ENCODE data around the gene SDHA. TPM values are rescaled to one million over a fixed set of nuclear protein-coding genes. Genes with fewer than 3 reads are reported as not detected.
"Not testable (repeated sequence)": the region's sequence is repeated elsewhere in the genome, so short reads cannot be mapped to it uniquely, and the experiment has no call there.

SDHA gene
- polyA plus RNA-seq, 2 donors, result 43.7 to 63.1 TPM

- Histone ChIP-seq H3K27ac (ENCODE audit: low read depth in 2 of 2, low read length in 1 of 2) (peak overlapping the region; percentile 51 to 74), H3K4me1 (ENCODE audit: control insufficient read depth in 2 of 2, insufficient read depth in 2 of 2, low read length in 1 of 2) (no peaks in the 10 kb centered on the region), H3K4me3 (ENCODE audit: low read depth in 1 of 2, low read length in 2 of 2) (peak overlapping the region; percentile 84 to 91), H3K36me3 (ENCODE audit: control insufficient read depth in 2 of 2, insufficient read depth in 2 of 2, low read length in 1 of 2) (no peaks in the 10 kb centered on the region), H3K9me3 (ENCODE audit: control insufficient read depth in 2 of 2, insufficient read depth in 1 of 2, low read depth in 1 of 2, low read length in 1 of 2) (no peaks in the 10 kb centered on the region), H3K27me3 (ENCODE audit: control insufficient read depth in 1 of 2, insufficient read depth in 2 of 2, low read length in 2 of 2) (no peaks in the 10 kb centered on the region)
- 0 to 1% methylated on average over 73 of the region's 73 CpGs for WGBS, 2 donors
These were observed 554 bp downstream of the SDHA start for GRCh38 chr5:218457-219291.

GRCh38 chr5:219460-219863 lies 1.3 kb downstream of the SDHA start:
- WGBS, 2 donors, result 13 to 21% methylated on average over 9 of the region's 9 CpGs
- H3K4me1 ChIP-seq (ENCODE audit: control insufficient read depth in 2 of 2, insufficient read depth in 2 of 2, low read length in 1 of 2), result no peaks in the 10 kb centered on the region
- peak overlapping the region in 1 of 2 donors; percentile 40 for H3K27ac ChIP-seq (ENCODE audit: low read depth in 2 of 2, low read length in 1 of 2)
- H3K4me3 ChIP-seq (ENCODE audit: low read depth in 1 of 2, low read length in 2 of 2), result peak overlapping the region; percentile 10 to 84
- no peaks in the 10 kb centered on the region for H3K9me3 ChIP-seq (ENCODE audit: control insufficient read depth in 2 of 2, insufficient read depth in 1 of 2, low read depth in 1 of 2, low read length in 1 of 2)
- peaks cover 0 to 4% of the 10 kb centered on the region in 2 donors for H3K36me3 ChIP-seq (ENCODE audit: control insufficient read depth in 2 of 2, insufficient read depth in 2 of 2, low read length in 1 of 2)
- H3K27me3 ChIP-seq (ENCODE audit: control insufficient read depth in 1 of 2, insufficient read depth in 2 of 2, low read length in 2 of 2), result no peaks in the 10 kb centered on the region

- Histone ChIP-seq H3K4me3 (ENCODE audit: low read depth in 1 of 2, low read length in 2 of 2) (peak overlapping the region in 1 of 2 donors; percentile 84), H3K9me3 (ENCODE audit: control insufficient read depth in 2 of 2, insufficient read depth in 1 of 2, low read depth in 1 of 2, low read length in 1 of 2) (no peaks in the 10 kb centered on the region), H3K4me1 (ENCODE audit: control insufficient read depth in 2 of 2, insufficient read depth in 2 of 2, low read length in 1 of 2) (no peaks in the 10 kb centered on the region), H3K27ac (ENCODE audit: low read depth in 2 of 2, low read length in 1 of 2) (no peak overlapping the region), H3K27me3 (ENCODE audit: control insufficient read depth in 1 of 2, insufficient read depth in 2 of 2, low read length in 2 of 2) (no peaks in the 10 kb centered on the region), H3K36me3 (ENCODE audit: control insufficient read depth in 2 of 2, insufficient read depth in 2 of 2, low read length in 1 of 2) (peaks cover 1 to 9% of the 10 kb centered on the region in 2 donors)
- WGBS, 2 donors, result 32 to 45% methylated on average over 4 of the region's 4 CpGs
These were observed 1.9 kb downstream of the SDHA start for GRCh38 chr5:219991-220390.

GRCh38 chr5:222951-223715 lies 5.0 kb downstream of the SDHA start:
- H3K27me3 ChIP-seq (ENCODE audit: control insufficient read depth in 1 of 2, insufficient read depth in 2 of 2, low read length in 2 of 2); H3K4me3 ChIP-seq (ENCODE audit: low read depth in 1 of 2, low read length in 2 of 2); H3K4me1 ChIP-seq (ENCODE audit: control insufficient read depth in 2 of 2, insufficient read depth in 2 of 2, low read length in 1 of 2); H3K9me3 ChIP-seq (ENCODE audit: control insufficient read depth in 2 of 2, insufficient read depth in 1 of 2, low read depth in 1 of 2, low read length in 1 of 2); H3K27ac ChIP-seq (ENCODE audit: low read depth in 2 of 2, low read length in 1 of 2): not testable (repeated sequence)
- 55 to 57% methylated on average over 6 of the region's 6 CpGs for WGBS, 2 donors
- peaks cover 10 to 28% of the 10 kb centered on the region in 2 donors for H3K36me3 ChIP-seq (ENCODE audit: control insufficient read depth in 2 of 2, insufficient read depth in 2 of 2, low read length in 1 of 2)

- Histone ChIP-seq H3K4me1 (ENCODE audit: control insufficient read depth in 2 of 2, insufficient read depth in 2 of 2, low read length in 1 of 2) (no peaks in the 10 kb centered on the region), H3K4me3 (ENCODE audit: low read depth in 1 of 2, low read length in 2 of 2) (no peak overlapping the region), H3K36me3 (ENCODE audit: control insufficient read depth in 2 of 2, insufficient read depth in 2 of 2, low read length in 1 of 2) (peaks cover 10 to 28% of the 10 kb centered on the region in 2 donors), H3K27me3 (ENCODE audit: control insufficient read depth in 1 of 2, insufficient read depth in 2 of 2, low read length in 2 of 2) (no peaks in the 10 kb centered on the region), H3K27ac (ENCODE audit: low read depth in 2 of 2, low read length in 1 of 2) (no peak overlapping the region), H3K9me3 (ENCODE audit: control insufficient read depth in 2 of 2, insufficient read depth in 1 of 2, low read depth in 1 of 2, low read length in 1 of 2) (no peaks in the 10 kb centered on the region)
- WGBS, 2 donors, result 72 to 84% methylated on average over 6 of the region's 6 CpGs
These were observed 5.7 kb downstream of the SDHA start for GRCh38 chr5:223791-224190.

GRCh38 chr5:225334-225733 lies 7.2 kb downstream of the SDHA start:
- Histone ChIP-seq H3K9me3 (ENCODE audit: control insufficient read depth in 2 of 2, insufficient read depth in 1 of 2, low read depth in 1 of 2, low read length in 1 of 2) (no peaks in the 10 kb centered on the region), H3K27me3 (ENCODE audit: control insufficient read depth in 1 of 2, insufficient read depth in 2 of 2, low read length in 2 of 2) (no peaks in the 10 kb centered on the region), H3K4me1 (ENCODE audit: control insufficient read depth in 2 of 2, insufficient read depth in 2 of 2, low read length in 1 of 2) (no peaks in the 10 kb centered on the region), H3K4me3 (ENCODE audit: low read depth in 1 of 2, low read length in 2 of 2) (no peak overlapping the region), H3K36me3 (ENCODE audit: control insufficient read depth in 2 of 2, insufficient read depth in 2 of 2, low read length in 1 of 2) (peaks cover 10 to 28% of the 10 kb centered on the region in 2 donors), H3K27ac (ENCODE audit: low read depth in 2 of 2, low read length in 1 of 2) (no peak overlapping the region)
- 94 to 96% methylated on average over 14 of the region's 14 CpGs for WGBS, 2 donors

- H3K36me3 ChIP-seq (ENCODE audit: control insufficient read depth in 2 of 2, insufficient read depth in 2 of 2, low read length in 1 of 2), result peaks cover 10 to 39% of the 10 kb centered on the region in 2 donors
- H3K4me1 ChIP-seq (ENCODE audit: control insufficient read depth in 2 of 2, insufficient read depth in 2 of 2, low read length in 1 of 2); H3K4me3 ChIP-seq (ENCODE audit: low read depth in 1 of 2, low read length in 2 of 2); H3K27me3 ChIP-seq (ENCODE audit: control insufficient read depth in 1 of 2, insufficient read depth in 2 of 2, low read length in 2 of 2); H3K9me3 ChIP-seq (ENCODE audit: control insufficient read depth in 2 of 2, insufficient read depth in 1 of 2, low read depth in 1 of 2, low read length in 1 of 2); H3K27ac ChIP-seq (ENCODE audit: low read depth in 2 of 2, low read length in 1 of 2): not testable (repeated sequence)
- WGBS, 2 donors, result 92 to 96% methylated on average over 7 to 17 of the region's 17 CpGs
These were observed 9.3 kb downstream of the SDHA start for GRCh38 chr5:227375-227774.

- Histone ChIP-seq H3K4me1 (ENCODE audit: control insufficient read depth in 2 of 2, insufficient read depth in 2 of 2, low read length in 1 of 2) (no peaks in the 10 kb centered on the region), H3K36me3 (ENCODE audit: control insufficient read depth in 2 of 2, insufficient read depth in 2 of 2, low read length in 1 of 2) (peaks cover 10 to 42% of the 10 kb centered on the region in 2 donors), H3K4me3 (ENCODE audit: low read depth in 1 of 2, low read length in 2 of 2) (no peak overlapping the region), H3K27me3 (ENCODE audit: control insufficient read depth in 1 of 2, insufficient read depth in 2 of 2, low read length in 2 of 2) (no peaks in the 10 kb centered on the region), H3K27ac (ENCODE audit: low read depth in 2 of 2, low read length in 1 of 2) (no peak overlapping the region), H3K9me3 (ENCODE audit: control insufficient read depth in 2 of 2, insufficient read depth in 1 of 2, low read depth in 1 of 2, low read length in 1 of 2) (no peaks in the 10 kb centered on the region)
- WGBS, 2 donors, result 64 to 93% methylated on average over 3 of the region's 3 CpGs
These were observed 10.8 kb downstream of the SDHA start for GRCh38 chr5:228886-229285.

- H3K36me3 ChIP-seq (ENCODE audit: control insufficient read depth in 2 of 2, insufficient read depth in 2 of 2, low read length in 1 of 2), result peaks cover 8 to 36% of the 10 kb centered on the region in 2 donors
- WGBS, 2 donors, result 91 to 98% methylated on average over 14 of the region's 14 CpGs
- no peaks in the 10 kb centered on the region for H3K27me3 ChIP-seq (ENCODE audit: control insufficient read depth in 1 of 2, insufficient read depth in 2 of 2, low read length in 2 of 2)
These were observed 12.6 kb downstream of the SDHA start for GRCh38 chr5:230711-231110.

More at GRCh38 chr5:230711-231110, 12.6 kb downstream of the SDHA start:
- Histone ChIP-seq H3K9me3 (ENCODE audit: control insufficient read depth in 2 of 2, insufficient read depth in 1 of 2, low read depth in 1 of 2, low read length in 1 of 2) (no peaks in the 10 kb centered on the region), H3K4me1 (ENCODE audit: control insufficient read depth in 2 of 2, insufficient read depth in 2 of 2, low read length in 1 of 2) (no peaks in the 10 kb centered on the region), H3K4me3 (ENCODE audit: low read depth in 1 of 2, low read length in 2 of 2) (no peak overlapping the region), H3K27ac (ENCODE audit: low read depth in 2 of 2, low read length in 1 of 2) (no peak overlapping the region)

All from esophagus (tissue), 2 donors.